NCI-H2029 treated with DMSO at 0.1 percent for 48 hours (cell line): ENCODE measurements around the gene FBXL7.

Experiments used
- DNase-seq: peaks from one replicate; lab custom pipeline; 2025; lab: John Stamatoyannopoulos, UW

The FBXL7 gene

GRCh38 chr5:15499528-15500324 lies at the start of gene FBXL7:
Gene FBXL7, plus strand, starts transcription at chr5:15500180.
- no peak for DNase-seq

DNA sequence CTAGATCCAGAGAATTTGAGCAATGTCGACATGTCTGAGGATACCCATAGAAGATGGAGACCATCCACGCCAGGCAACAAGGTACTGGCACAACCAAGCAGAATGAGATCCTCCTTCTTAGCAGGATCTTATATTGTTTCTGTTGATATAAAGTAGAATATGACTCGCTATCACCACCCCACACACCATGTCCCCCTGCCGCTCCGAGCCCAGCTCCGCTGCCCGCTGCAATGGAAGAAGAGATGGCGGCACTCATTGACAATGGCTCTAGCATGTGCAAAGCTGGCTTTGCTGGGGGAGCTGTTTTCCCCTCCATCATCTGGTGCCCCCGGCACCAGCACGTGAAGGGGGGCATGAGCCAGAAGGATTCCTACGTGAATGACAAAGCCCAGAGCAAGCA lies 49.5 kb upstream of the FBXL7 start:
- no peak for DNase-seq

GRCh38 chr5:15450949-15451348 lies 49.0 kb upstream of the FBXL7 start:
- DNase-seq: no peak

- no peak for DNase-seq
These were observed 48.0 kb upstream of the FBXL7 start for GRCh38 chr5:15452030-15452429.

DNA sequence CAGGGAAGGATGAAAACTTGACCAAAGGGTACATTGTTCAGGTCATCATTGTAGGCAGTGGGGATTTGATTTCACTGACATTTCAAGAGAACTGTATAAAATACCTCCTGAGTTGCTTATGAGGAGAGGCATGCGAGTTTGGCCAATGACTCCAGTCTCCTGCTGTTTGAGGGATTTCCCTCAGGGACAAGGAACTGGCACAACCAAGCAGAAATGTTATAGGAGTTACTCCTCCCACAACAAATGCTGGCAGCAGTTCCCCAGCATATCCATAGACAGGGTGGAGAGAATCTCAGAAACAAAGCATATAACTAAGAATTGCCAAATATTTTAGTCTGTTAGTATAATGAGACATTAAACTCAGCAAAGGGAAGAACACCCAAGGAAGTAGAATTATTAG lies 47.2 kb upstream of the FBXL7 start:
- no peak for DNase-seq

- no peak for DNase-seq
These were observed 40.8 kb upstream of the FBXL7 start for GRCh38 chr5:15459200-15459599.

DNA sequence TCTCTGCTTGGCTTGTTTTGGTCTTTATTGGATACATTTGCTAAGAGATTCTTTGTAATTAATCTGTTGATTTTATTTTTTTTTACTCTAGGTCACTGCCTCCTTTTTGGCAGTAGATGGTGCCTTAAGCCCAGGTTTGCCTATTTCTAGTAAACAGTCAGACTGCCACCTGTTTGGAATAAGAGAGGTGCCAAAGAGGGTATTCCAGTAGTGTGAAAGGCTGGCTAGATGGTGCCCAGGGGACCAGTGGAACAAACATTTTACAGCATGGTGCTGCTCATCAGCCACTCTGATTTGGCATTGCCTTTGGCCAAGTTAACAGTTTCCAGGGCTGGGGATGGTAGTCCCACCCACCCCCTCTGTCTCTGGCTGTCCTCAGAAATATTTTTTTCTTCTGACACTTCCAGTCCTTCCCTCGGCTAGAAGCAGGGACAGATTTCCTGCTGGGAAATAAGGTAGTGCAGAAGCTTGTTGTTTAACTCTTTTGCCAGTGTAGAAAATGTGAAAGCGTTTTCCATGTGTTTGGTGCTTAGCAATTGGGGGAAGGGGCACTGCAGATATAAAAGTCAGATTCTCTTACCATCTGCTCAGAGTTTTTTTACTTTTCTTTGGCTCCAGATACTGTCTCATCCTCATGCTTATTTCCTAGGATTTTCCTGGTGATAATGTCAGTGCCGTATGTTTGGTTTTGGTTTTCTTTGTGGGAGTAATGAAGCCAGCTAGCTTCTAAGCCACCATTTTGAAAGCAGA lies 36.6 kb upstream of the FBXL7 start:
- no peak for DNase-seq

GRCh38 chr5:15472116-15472515 lies 27.9 kb upstream of the FBXL7 start:
- no peak for DNase-seq

- no peak for DNase-seq
These were observed 25.7 kb upstream of the FBXL7 start for GRCh38 chr5:15474143-15474719.

- no peak for DNase-seq
These were observed 24.6 kb upstream of the FBXL7 start for GRCh38 chr5:15475367-15475766.

- DNase-seq: no peak
These were observed 23.0 kb upstream of the FBXL7 start for GRCh38 chr5:15476977-15477376.

GRCh38 chr5:15480436-15480835 lies 19.5 kb upstream of the FBXL7 start:
- DNase-seq: no peak

DNA sequence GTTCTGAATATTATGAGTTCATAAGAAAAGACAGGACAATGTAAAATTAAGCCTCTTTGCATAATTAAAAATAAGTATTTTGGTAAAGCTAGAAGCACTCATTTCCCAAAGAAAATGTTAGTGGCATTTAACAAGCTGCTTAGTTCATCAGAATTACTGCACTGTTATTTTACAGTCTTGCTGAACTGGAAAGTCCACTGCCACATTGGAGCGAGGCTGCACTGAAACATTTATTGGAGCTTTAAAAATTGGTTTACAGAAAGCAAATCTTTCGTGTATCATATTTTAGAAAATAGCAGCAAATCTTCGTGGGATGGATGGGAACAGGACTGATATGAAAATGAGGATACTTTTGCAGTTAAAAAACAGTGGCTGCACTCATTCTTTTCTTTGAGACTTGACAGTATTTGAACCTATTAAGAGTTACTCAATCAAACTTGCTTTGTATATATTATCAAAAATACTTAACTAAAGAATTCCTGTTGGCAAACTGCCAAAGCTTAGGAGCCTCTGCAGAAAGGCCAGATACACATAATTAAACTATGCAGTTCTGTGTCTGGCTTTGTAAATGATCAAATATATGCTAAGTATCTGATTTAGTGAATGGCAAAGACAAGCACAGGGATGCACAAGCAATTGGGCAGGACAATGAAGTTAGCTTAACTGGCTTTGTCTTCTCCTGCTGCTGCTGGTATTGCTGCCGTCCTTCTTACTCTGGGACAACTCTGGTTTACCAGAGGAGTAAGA lies 16.5 kb upstream of the FBXL7 start:
- no peak for DNase-seq

- DNase-seq: no peak
These were observed 12.8 kb upstream of the FBXL7 start for GRCh38 chr5:15487228-15487627.

DNA sequence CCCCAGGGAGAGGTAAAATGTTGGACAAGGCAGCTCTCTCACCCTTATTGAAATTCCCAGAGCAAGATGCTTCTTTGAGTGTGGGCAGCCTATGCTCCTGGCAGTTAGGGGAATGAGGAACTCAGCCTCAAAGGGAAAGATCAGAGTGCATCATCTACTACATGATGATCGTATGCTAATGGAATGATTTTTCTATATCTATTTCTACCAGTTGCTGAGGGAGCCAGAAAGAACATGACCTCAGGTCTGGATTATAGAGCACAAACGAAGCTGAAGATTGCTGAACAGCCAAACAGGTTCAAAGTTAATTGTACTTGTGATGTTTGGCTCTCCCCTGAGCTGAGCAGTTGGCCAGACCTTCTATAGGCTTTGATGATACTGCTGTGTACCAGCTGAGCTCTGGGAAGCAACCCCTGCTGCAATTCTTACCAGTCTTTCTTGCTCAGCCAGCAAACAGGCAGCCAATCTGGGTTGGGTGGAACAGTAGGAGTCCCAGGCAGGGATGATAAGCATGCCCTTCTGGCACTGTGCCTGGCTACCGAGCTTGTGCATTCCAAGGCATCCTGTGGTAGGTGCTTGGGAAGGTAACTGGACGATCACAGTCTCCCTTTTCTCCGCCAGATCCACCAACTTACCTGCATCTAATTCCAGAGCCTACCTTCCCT lies 10.3 kb upstream of the FBXL7 start:
- DNase-seq: no peak

GRCh38 chr5:15492545-15492944 lies 7.4 kb upstream of the FBXL7 start:
- DNase-seq: no peak

DNA sequence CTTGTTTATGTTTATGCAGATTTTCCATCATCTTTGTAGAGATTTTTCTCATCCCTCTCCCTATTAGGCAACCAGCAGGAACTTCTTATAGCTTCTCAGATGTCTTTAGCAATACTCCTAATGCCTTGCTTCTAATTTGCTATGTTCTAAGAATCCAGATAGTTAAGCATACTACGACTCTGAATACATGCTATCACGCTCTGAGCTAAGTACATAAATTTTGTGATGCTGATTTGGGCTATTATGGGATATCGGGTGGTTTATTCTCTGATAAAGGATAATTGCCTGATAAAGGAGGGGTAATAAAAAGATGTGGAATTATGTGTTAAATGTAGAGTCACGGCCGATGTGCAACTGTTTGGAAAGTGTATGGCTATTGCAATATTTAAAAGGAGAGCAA lies 6.5 kb upstream of the FBXL7 start:
- no peak for DNase-seq

DNA sequence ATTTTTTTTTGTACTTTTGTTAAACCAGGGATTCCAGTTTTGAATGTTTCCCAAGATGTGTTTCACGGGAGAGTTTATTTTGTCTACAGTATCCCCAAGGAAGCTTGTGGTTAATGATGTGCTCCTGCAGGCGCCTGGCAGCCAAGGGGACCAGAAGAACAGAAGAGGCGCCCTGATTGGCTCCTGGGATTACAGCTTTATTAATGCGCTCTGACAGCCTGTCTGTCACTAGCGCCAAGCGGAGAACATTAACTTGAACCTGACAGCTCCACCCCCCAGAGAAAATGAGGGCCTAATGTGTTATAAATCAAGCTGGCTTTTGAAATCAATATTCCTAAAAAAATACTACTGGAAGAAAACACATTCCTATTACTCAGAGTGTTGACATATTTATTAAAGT lies 5.0 kb upstream of the FBXL7 start:
- DNase-seq: no peak

GRCh38 chr5:15496886-15497285 lies 3.1 kb upstream of the FBXL7 start:
- DNase-seq: no peak

DNA sequence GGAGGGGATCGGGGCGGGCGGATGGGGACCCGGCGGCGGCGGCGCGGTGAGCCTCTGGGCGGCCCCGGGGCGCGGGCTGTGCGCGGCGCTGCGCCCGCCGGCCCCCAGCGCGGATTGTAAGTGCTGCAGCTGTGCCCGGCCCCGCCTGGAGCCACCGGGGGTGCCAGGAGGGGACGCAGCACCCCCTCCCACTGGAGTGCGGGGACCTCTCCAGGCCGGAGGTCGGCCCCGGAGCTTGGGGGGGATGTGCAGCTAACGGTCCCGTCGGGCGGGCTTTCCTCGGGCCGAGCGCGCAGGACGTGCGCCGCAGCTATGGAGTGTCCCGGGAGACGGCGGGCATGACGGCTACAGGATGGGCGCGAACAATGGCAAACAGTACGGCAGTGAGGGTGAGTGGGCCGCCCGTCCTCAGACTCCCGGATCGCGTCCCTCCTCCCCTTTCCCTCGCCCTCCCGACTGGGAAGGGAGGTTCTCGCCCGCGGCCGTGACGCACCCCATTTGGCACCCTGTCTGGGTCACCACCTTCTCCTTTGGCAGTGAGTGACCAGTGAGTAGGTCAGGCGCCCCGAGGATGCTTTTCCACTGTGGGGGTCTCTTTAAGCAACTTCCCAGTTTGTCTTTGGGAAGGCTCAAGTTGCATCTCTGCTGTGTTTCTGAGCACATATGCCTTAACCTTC lies 483 bp downstream of the FBXL7 start:
- DNase-seq: no peak

DNA sequence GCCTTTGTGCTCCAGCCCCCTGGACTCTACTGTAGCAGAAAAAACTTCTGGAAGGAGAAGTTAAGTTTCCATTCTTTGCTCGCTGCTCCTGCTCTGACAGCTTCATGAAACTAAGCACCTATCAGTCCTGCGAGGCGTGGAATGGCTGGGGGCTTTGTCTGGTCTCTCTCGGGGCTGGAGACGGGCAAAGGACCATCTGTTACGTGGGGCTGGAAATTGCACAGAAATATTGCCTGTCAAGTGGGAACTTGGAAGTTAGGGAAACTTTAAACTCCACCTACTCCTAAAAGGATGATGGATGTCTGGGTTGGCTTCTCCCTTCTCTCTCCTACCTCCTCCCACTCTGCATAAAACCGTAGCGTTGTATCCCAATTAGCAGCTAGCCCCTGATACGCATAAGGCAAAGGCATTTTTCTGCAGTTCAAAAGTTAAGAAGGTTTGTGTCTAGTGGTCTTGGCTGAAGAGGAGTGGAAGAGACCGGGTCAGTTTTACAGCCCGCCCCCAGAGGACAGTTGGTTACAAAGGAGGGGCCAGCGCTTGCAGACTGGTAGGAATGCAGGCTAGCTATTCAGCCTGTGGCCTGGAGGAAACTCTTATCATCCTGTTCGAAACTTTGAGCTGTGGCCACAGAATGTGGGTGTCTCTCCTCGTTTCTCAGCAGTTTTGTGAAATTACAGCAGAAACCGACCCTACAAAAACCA lies 1.3 kb downstream of the FBXL7 start:
- DNase-seq: no peak
